Thyroid gland (tissue), 4 donors: ENCODE data around the gene SRSF6. TPM values are rescaled to one million over a fixed set of nuclear protein-coding genes. Genes with fewer than 3 reads are reported as not detected.
"Not testable (repeated sequence)": the region's sequence is repeated elsewhere in the genome, so short reads cannot be mapped to it uniquely, and the experiment has no call there.

Source experiments
- DNase-seq, 2 donors: peaks; one replicate each; pipeline ENCODE4 v3.0.0-alpha.2; 2019
- H3K27ac ChIP-seq, 3 donors: fragments of 200-600 bp; sonication (generic); 1 replicate in 2 of 3; 2 replicates in 1 of 3; pipeline ENCODE4 v1.5.1; 2016 to 2019; ENCODE audit warnings: mild to moderate bottlenecking in 1 of 3, moderate library complexity in 1 of 3
- H3K27me3 ChIP-seq: fragments of 200-600 bp; sonication (generic); one replicate; pipeline ENCODE4 v1.5.1; 2019
- H3K36me3 ChIP-seq, 2 donors: fragments of 200-600 bp; sonication (generic); one replicate each; pipeline ENCODE4 v1.5.1; 2016 to 2019
- H3K4me1 ChIP-seq, 2 donors: fragments of 200-600 bp; sonication (generic); one replicate each; pipeline ENCODE4 v1.5.1; 2017 to 2019
- H3K4me3 ChIP-seq, 3 donors: fragments of 200-600 bp; sonication (generic); replicated peaks in 1 of 3; 1 replicate in 2 of 3; 2 replicates in 1 of 3; pipeline ENCODE4 v1.5.1; 2016; ENCODE audit warnings: mild to moderate bottlenecking in 1 of 3
- H3K9me3 ChIP-seq: fragments of 200-600 bp; sonication (generic); one replicate; pipeline ENCODE4 v1.5.1; 2017
- CTCF ChIP-seq, 6 experiments: fragments of 200-600 bp in 3 of 6; fragments of 450-650 bp in 3 of 6; sonication (generic) in 3 of 6; IDR thresholded peaks; one replicate each; pipeline ENCODE4 v1.5.1; 2016 to 2019; ENCODE audit warnings: antibody characterized with exemption in 6 of 6, mild to moderate bottlenecking in 2 of 6, inconsistent platforms in 1 of 6, moderate library complexity in 1 of 6
- POLR2A ChIP-seq, 2 donors: fragments of 450-650 bp; IDR thresholded peaks; one replicate each; pipeline ENCODE4 v1.6.1; 2017; ENCODE audit warnings: antibody characterized with exemption in 2 of 2, mild to moderate bottlenecking in 2 of 2, moderate library complexity in 1 of 2
- WGBS, 2 donors: methylation state at CpG; one replicate each; pipeline ENCODE4 v1.1.5; 2017; 5-methylcytosine and 5-hydroxymethylcytosine counted together
- intact Hi-C: fragments of 100-400 bp; cut with DNase I; formaldehyde crosslinking; loops from one replicate; pipeline ENCODE4 v1.15.1; 2023
- total RNA-seq, 4 donors: library from RNA; depleted of rRNA; stranded (reverse); fragments of >200 nt; gene quantifications; one replicate each; pipeline ENCODE4 v1.2.3, GENCODE V29; 2016

Gene SRSF6
- total RNA-seq, 4 donors from 2014 or later: 92.3 to 110 (median 97.2) TPM

GRCh38 chr20:43440531-43440930 is 17.2 kb upstream of the SRSF6 start:
- Histone ChIP-seq H3K27me3 (no peaks in the 10 kb centered on the region), H3K4me1 (no peaks in the 10 kb centered on the region), H3K9me3 (no peaks in the 10 kb centered on the region), H3K36me3 (no peaks in the 10 kb centered on the region), H3K4me3 (no peak overlapping the region), H3K27ac (no peak overlapping the region)
- TF ChIP-seq POLR2A (IDR thresholded peaks at IDR 0.05): no peak
- TF ChIP-seq CTCF (IDR thresholded peaks at IDR 0.05): no peak
- no peak for DNase-seq
- intact Hi-C loops: no loop called here
- WGBS, 2 donors: 73 to 83% methylated on average over 7 of the region's 7 CpGs

- Histone ChIP-seq H3K9me3 (no peaks in the 10 kb centered on the region), H3K27me3 (no peaks in the 10 kb centered on the region), H3K27ac (no peak overlapping the region), H3K36me3 (no peaks in the 10 kb centered on the region), H3K4me3 (no peak overlapping the region), H3K4me1 (no peaks in the 10 kb centered on the region)
- TF ChIP-seq CTCF (IDR thresholded peaks at IDR 0.05) (no peak), POLR2A (IDR thresholded peaks at IDR 0.05) (no peak)
- intact Hi-C loops: no loop called here
- no peak for DNase-seq
- WGBS, 2 donors: 22 to 40% methylated on average over 4 to 5 of the region's 5 CpGs
Observed at GRCh38 chr20:43442282-43442880, 15.3 kb upstream of the SRSF6 start.

- TF ChIP-seq CTCF (IDR thresholded peaks at IDR 0.05): no peak
- DNase-seq: no peak
- Histone ChIP-seq H3K27ac (no peak overlapping the region), H3K36me3 (no peaks in the 10 kb centered on the region), H3K4me3 (no peak overlapping the region), H3K4me1 (no peaks in the 10 kb centered on the region), H3K27me3 (no peaks in the 10 kb centered on the region), H3K9me3 (no peaks in the 10 kb centered on the region)
- intact Hi-C loops: no loop called here
- 69 to 73% methylated on average over 9 of the region's 9 CpGs for WGBS, 2 donors
Observed at GRCh38 chr20:43444107-43444506, 13.6 kb upstream of the SRSF6 start.

- Histone ChIP-seq H3K27me3 (no peaks in the 10 kb centered on the region), H3K9me3 (no peaks in the 10 kb centered on the region), H3K27ac (no peak overlapping the region), H3K36me3 (no peaks in the 10 kb centered on the region), H3K4me1 (no peaks in the 10 kb centered on the region), H3K4me3 (no peak overlapping the region)
- DNase-seq: no peak
- intact Hi-C loops: loop anchor here (5.0 kb wide), 1 partner anchor 636 kb away; no protein-coding TSS in a partner anchor
- 51 to 63% methylated on average over 5 to 6 of the region's 6 CpGs for WGBS, 2 donors
- TF ChIP-seq POLR2A (IDR thresholded peaks at IDR 0.05): no peak
- TF ChIP-seq CTCF (IDR thresholded peaks at IDR 0.05): no peak
Observed at GRCh38 chr20:43446361-43446879, 11.3 kb upstream of the SRSF6 start.

GRCh38 chr20:43448431-43448747 is 9.3 kb upstream of the SRSF6 start:
- 21 to 26% methylated on average over 4 of the region's 4 CpGs for WGBS, 2 donors

More at GRCh38 chr20:43448431-43448747, 9.3 kb upstream of the SRSF6 start:
- not testable (repeated sequence) for H3K4me3 ChIP-seq, DNase-seq, H3K36me3 ChIP-seq, H3K27me3 ChIP-seq, H3K4me1 ChIP-seq, H3K27ac ChIP-seq, H3K9me3 ChIP-seq
- intact Hi-C loops: loop anchor here (5.0 kb wide), 1 partner anchor 634 kb away; no protein-coding TSS in a partner anchor
